Activated T-cell treated with anti-CD3 and anti-CD28 coated beads for 4 hours (primary cell): ENCODE data around the gene UCK1.
"Not testable (repeated sequence)": the region's sequence is repeated elsewhere in the genome, so short reads cannot be mapped to it uniquely, and the experiment has no call there.

Experiments used
- DNase-seq: peaks from one replicate; pipeline ENCODE4 v3.0.0-alpha.2; 2020

The UCK1 gene

GRCh38 chr9:131554087-131554842, 23.2 kb upstream of the UCK1 start:
- DNase-seq, result no peak

GRCh38 chr9:131552030-131552429, 21.0 kb upstream of the UCK1 start:
- no peak for DNase-seq

- DNase-seq, result not testable (repeated sequence)
These were observed 19.4 kb upstream of the UCK1 start for GRCh38 chr9:131550465-131550864.

DNA sequence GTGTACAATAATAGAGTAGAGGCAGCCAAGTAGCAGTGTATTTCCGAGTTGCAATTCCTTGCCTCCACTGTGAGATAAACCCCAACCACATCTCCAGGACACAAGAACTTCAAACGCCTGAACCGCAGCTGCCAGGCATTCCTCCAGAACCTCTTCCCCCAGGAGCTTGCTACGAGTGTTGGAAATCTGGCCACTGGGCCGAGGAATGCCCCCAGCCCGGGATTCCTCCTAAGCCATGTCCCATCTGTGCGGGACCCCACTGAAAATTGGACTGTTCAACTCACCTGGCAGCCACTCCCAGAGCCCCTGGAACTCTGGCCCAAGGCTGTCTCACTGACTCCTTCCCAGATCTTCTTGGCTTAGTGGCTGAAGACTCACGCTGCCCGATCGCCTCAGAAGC, 18.1 kb upstream of the UCK1 start:
- not testable (repeated sequence) for DNase-seq

- DNase-seq, result no peak
These were observed 15.4 kb upstream of the UCK1 start for GRCh38 chr9:131546336-131547084.

- no peak for DNase-seq
These were observed 14.8 kb upstream of the UCK1 start for GRCh38 chr9:131545786-131546335.

GRCh38 chr9:131545003-131545785, 14.1 kb upstream of the UCK1 start, which contains the start of gene PRRT1B:
TSS of gene PRRT1B (plus strand) at chr9:131545523. CDS start at chr9:131545616, 93 bp downstream.
- no peak for DNase-seq

DNA sequence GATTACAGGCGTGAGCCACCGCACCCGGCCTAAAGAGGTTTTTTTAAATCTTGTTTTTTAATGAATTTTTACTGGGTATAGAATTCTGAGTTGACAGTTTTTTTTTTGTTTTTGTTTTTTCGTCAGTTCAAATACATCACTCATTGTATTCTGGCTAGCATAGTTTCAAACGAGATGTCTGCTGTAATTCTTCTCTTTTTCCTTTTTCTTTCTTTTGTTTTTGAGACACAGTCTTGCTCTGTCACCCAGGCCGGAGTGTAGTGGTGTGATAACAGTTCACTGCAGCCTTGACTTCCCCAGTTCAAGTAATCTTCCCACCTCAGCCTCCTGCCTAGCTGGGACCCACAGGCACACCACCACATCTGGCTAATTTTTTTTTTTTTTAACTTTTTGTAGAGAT, 12.1 kb upstream of the UCK1 start:
- no peak for DNase-seq

GRCh38 chr9:131539223-131539923, 8.3 kb upstream of the UCK1 start:
- no peak for DNase-seq

GRCh38 chr9:131537946-131538345, 6.9 kb upstream of the UCK1 start:
- DNase-seq, result no peak

- no peak for DNase-seq
These were observed 3.7 kb upstream of the UCK1 start for GRCh38 chr9:131534721-131535237.

- no peak for DNase-seq
These were observed 530 bp downstream of the UCK1 start for GRCh38 chr9:131530546-131530919.

- DNase-seq, result no peak
These were observed 1.2 kb downstream of the UCK1 start for GRCh38 chr9:131529597-131530545.

DNA sequence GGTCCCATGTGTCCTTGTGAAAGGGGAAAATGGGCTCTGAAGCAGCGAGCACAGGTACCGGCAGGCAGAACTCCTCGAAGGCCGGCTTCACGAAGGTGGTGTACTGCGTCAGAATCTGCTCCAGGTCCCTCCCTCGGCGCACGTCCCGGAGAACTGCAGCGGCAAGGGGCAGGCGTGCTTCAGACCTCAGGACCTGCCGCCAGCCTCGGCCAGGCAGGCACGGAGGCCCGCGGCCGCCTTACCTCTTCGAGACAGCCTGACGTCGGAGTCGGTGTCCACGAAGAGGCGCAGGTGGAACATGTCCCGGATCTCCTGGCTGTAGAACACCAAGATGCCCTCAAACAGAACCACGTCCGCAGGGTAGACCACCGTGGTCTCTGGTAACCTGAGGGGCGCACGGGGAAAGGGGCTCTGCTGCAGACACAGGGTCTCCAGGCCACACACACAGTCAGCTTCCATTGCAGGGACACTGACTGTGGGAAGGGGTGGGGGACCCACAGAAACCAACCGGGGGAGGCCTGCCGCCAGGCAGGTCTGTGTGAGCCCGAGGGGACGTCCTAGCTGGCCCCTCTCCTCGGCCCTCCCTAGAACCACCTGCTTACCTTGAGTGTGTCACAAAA, 2.1 kb downstream of the UCK1 start:
- DNase-seq, result no peak

DNA sequence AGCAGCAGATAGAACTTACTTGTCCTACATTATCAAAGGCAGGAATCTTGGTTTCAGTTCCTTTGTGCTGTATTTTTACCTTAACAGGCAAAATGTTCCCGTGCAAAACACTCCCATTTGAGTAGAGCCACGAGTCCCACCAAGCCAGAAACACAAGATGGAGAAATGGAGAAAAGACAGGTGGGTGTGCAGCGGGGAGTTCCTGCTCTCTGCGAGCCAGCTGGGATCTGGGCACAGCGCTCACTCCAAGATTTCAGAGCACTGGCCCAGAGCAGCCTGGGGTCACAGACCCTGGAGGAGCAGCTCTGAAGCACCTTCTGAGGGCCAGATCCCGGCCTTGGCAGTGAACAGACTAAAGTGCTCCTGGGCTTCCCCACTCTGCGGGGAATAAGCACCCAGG, 2.9 kb downstream of the UCK1 start:
- no peak for DNase-seq

DNA sequence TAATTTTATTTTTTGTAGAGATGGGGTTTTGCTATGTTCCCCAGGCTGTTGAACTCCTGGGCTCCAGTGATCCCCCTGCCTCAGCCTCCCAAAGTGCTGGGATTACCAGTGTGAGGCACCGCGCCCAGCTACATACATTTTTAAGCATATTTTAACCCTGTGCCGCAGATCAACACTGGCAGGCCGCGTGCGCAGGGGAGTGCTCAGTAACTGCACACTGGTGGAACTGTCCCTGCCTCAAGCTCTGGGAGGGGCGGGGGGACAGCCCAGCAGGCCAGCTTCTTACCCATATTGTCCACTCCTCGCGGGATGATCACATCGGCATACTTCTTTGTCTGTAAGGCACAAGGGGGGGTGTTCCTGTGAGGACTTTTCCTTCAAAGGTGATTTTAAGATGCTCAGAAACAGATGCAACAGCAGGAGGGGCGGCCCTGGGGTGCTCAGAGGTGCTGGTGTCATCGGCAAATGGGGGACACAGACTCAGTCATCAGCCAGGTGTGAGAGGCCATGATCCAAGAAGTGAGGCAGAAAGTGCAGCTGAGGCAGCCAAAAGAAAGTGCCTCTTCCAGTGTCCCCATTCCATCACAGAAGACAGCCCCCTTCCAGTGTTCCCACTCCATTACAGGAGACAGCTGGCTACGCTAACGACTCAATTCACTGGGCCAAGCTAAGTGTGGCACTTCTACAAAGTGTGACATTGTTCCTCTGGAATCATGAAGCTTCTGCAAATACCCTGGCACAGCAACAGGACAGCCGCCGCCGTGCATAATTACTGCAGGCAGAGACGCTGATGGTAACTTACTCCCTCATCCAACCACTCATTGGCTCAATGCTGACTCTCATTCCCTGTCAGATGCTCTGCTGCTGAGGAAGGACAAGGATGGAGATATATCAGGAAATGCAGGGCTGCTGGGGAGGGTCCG, 5.2 kb downstream of the UCK1 start:
- no peak for DNase-seq

- no peak for DNase-seq
These were observed 6.3 kb downstream of the UCK1 start for GRCh38 chr9:131524665-131525315.

GRCh38 chr9:131523451-131524435, 7.3 kb downstream of the UCK1 start:
- DNase-seq, result no peak
